HL-60/S4 treated with retinoic acid at 250 ng/mL for 4 days and 3 days (cell line): Measurements from ENCODE around the gene ASCL2.

Experiments used
- in situ Hi-C: fragments of 300-500 bp; cut with MboI; formaldehyde crosslinking; loops from 2 replicates; pipeline ENCODE4 v1.7.0; 2022; ENCODE audit warnings: low sequenced_read_pairs

Gene ASCL2

DNA sequence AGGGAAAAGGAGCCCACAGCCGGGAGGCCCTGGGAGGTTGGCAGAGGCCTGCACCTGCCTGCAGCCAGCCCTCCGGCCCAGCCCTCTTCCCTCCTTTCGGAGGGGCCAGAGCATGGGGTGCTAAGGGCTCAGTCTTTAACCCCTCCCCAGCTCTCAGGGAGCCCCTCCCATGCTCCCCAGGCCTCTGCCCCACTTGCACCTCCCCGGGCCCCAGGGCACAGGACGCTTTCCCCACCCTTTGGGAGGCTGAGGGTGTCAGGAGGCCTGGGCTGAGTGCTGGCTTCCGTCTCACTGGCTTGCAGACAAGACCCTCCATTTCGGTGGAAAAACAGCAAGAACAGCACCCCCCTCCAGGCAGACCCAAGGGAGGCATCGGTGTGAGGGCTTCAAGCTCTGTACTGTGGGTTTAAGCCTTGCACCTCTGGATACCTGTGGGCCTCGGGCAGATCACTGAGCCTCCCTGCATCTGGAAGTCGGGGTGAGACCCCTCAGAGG, 7.3 kb downstream of the ASCL2 start:
- in situ Hi-C loops, result no loop called here

DNA sequence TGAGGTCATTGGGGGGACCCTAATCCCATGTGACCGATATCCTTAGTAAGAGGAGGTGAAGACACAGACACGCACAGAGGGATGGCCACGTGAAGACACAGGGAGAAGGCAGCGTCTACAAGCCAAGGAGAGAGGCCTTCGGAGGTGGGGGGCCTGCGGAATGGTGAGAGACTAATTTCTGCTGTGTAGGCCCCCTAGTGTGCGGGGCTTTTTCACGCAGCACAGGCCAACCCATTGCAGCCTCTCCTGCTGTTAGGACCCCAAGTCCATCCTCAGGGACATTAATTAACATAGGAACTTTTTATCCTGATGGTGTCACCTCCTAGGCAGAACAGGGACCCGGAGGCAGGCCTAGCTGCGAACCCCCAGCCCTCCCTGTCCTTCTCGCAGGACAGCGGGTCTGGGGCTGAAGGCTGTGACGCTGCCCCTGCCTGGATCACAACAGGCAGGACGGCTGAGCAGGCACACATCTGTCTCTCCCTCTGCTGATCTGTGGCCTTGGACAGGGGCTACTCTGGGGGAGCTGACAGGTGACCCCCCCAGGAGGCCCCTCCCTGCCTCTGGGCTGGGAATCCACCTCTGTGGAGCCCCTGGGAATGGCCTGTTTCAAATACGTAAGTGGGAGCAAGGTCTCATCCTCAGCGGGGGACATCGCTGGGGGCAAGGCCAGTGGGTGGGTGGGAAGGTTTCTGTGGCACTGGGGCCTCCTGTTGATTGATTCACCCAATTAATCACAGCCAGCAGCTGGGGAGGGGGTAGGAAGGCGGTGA, 7.9 kb downstream of the ASCL2 start:
- in situ Hi-C loops, result no loop called here

DNA sequence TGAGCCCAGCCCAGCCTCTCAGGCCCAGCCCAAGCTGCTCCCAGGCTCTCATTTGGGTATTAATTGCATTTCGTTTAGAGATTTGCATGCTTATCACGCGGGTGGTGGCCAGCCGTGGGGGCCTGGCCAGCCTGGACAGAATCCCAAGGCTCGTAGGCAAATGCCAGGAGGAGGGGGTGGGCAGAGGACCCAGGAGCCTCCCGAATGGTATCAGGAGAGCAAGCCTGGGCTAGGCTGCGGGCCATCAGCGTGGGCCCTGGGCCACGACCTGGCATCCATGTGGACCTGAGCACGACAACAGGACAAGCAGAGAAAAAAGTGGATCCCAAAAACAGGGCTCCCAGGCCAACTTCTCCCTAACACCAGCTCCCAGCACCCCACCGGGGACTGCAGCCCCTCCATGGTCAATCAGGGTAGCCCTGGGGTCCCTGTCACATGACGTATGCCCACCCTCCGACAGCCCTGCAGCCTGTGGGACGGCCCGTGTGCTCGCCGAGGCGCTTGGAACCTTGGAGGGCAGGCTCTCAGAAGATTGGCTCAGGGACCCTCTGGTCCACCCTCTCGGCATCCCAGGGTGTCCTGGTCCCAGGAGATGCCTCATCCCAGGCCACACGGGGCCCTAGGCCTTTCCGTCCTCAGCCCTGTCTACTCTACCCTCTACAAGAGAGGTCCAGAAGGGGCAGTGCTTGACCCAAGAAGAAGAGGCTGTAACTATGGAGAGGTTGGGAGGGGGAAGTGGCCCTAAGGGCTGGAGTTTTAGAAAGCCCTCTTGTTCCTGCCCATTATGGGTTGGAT, 8.8 kb downstream of the ASCL2 start:
- in situ Hi-C loops, result no loop called here

DNA sequence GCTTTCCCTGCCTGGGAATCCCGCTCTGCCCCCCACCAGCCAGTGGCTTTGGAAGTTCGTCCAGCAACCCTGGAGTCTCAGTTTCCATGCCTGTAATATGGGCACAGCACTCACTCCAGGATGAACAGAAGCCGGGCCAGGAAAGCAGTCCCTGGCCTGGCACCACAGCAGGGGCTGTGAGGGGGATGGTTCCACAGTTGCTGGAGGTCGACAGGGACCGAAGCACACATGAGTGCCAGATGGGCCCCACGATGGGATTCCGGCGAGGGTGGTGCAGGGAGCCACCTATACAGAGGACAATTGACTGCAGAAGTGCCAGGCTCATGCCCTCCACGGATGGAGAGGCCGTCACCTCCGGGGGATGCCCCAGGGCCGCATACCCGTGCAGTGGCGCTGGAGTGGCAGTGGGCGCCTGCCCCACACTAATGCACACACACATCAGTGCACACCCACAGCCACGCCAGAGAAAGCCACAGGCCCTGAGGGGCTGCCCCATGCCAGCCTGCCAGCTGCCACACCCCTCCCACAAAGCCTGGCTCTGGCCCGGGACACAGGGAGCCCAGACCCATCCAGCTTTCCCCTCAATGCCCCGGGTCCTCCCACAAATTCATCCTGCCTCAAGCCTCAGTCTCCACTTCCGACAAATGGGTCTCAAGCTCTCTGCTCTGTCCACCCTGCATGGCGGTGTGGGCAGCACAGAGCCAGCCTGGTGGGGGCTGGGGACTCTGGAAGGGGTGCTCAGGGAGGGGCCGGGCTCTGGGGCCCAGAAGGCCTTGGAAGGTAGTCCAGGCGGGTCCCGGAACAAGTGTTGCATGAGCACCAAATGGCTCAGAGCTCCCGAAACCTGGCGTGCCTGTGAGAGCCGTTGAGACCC, 9.7 kb downstream of the ASCL2 start:
- in situ Hi-C loops, result no loop called here

DNA sequence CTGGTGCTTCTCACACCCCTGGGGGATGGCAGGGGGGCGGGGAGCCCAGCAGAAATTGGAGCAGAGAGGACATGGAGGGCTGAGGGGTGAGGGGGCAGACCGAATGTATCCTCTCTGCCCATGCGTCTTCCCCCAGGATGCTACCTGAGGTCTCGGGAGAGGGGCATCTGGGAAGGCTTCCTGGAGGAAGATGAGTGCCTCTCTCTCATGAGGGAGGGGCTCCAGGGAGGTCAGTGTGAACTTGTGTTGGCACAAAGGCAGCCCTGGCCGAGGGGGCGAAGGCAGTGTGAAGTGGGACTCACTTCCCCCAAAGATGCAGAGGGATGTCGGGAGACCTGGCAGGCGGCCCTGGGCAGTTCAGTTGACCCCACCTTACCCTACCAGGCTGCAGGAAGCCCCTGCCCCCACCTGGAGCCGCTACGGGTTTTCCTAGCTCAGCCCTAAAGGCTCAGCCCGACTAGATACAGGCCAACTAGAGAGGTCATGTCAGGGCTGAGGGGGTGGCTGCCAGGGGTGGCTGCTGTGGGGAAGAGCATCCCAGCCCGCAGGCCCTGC, 10.4 kb downstream of the ASCL2 start:
- in situ Hi-C loops, result no loop called here

DNA sequence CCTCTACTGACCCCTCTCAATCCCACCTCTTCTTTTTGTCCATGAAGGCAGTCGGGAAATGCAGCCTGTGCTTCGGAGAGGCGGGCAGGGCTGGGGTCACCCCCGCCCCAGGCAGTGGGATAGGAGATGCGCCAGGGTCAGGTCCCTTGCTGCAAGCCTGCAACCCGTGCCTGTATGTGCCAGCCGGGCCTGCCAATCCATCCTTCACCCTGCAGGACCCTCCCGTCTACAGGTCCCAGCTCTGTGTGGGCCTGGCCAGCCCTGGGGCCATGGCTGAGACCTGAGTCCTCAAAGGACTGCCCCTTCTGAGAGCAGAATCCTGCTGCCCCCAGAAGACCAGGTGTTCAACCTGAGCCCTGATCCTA, 10.9 kb downstream of the ASCL2 start:
- in situ Hi-C loops, result no loop called here

DNA sequence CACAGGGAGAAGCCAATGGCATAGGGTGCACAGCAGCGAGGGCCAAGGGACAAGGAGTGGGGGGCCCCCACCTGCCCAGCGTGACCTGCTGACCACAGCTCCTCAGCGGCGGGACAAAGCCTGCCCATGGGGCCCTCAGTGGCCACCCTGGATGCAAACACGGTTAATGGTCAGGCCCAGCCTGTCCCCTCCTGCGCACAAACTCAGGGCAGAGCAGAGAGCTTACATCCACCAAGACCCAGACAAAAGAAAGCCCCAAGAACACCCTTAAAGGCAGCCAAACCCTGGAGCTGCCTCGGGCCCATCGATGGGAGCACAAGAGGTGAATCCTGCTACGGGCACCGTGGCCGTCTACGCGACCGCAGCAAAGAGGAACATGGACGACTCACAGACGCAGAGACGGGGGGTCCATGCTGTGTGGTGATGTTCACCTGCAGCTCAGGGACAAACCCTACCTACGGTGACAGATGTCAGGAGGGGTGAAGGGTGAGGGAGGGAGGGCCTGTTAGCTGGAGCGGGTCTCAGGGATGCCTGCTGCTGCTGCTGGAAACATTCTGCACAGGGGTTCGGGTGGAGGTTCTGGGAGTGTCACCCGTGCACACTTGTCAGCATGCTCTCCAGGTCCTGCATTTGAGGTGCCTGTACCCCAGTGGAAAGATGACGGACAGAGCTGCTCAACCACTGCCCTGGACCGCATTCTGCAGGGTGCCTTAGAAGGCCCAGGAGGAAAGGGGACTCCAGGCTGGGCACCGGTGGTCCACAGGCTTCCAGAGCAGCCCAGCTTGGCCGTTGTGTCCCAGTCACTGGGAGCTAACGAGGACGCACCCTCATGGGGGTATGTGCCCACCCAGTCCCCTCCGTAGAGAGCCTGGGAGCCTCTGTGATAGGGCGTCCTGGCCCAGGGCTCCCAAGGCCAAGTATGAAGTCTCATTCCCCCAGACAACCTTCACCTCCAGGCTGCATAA, 11.6 kb downstream of the ASCL2 start:
- in situ Hi-C loops, result no loop called here

DNA sequence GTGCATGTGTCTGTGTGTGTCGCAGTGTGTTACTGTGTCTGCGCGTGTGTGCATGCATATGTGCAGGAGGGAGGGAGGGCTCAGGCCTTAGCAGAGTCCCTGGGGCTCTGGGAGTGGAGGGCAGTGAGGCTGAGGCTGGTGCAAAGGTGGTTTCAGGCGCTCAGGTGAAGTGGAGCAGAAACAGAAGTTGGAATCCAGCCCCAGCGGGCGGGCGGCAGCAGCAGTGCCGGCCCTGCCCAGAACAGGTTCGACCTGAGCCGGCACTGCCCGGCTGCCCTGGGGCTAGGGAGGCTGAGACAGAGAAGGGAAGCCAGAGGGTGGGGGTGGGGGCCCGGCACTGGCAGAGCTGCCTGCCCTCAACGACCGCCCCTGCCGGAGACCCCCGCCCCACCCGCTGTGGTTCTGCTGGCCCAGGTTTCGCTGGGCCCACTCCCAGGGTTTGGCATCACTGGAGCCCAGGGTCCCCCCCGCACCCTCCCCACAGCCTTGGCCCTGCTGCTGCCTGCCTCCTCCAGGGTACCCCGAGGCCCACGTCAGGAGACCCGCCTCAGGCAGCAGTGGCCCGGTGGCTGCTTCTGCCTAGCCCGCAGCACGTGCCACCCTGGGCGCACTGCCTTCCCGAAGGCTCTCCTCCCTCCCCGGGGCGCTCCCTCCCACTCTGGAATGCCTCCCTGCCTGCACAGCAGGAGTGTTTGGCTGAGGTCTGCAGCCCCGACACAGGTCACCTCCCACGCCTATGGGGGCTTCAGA, 13.3 kb downstream of the ASCL2 start:
- in situ Hi-C loops, result no loop called here

DNA sequence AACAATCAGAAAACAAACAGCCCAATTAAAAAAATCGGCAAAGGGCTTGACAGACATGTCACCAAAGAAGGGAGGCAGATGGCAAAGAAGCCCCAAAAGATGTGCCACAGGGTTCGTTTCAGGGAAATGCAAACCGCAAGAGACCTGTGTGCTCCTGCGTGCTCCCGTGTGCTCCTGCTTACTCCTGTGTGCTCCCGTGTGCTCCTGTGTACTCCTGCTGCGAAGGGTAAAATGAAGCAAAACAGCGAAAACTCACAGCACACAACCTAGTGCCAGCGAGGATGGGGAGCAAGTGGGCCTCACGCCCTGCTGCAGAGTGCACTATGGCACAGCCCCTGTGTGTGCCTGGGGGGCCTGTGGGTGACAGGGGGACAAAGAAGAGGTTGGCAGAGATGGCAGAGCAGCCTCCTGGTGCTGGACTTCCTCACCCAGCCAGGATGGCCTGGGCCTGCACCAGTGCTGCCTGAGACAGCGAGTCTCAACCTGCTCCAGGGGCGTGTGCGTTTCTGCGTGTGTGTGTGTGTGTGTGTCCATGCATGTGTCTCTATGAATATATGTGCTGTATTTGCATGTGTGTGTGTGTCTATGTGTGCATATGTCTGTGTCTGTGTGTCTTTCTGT, 14.0 kb downstream of the ASCL2 start:
- in situ Hi-C loops, result no loop called here

DNA sequence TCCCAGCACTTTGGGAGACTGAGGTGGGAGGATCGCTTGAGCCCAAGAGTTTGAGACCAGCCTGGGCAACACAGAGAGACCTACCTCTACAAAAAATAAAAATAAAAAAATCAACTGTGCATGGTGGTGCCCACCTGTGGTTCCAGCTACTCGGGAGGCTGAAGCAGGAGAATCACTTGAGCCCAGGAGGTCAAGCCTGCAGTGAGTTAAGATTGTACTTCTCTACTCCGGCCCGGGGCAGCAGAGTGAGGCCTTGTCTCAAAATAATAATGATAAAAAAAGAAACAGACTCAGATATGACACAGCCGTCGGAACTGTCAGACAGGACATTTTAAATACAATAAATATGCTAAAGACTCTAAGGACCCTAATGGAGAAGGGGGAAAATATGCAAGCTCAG, 18.4 kb downstream of the ASCL2 start:
- in situ Hi-C loops, result no loop called here

DNA sequence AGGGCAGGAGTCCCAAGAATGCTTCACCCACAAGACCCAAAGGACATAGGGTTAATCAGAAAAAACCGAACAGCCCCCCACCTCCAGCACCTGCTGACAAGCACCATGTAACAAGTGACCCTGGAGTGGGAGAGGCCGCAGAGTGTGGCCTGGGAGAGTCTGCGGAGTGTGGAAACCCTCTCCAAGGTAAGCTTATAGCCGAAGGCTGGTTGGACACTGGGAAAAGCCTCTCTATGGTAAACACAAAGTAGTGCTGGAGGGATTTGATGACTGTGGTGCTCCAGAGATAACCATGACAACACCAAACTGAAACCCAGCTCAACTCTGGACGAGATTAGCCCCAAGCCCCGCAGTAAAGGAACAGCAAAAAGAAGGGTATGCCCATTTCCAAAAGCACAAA, 19.2 kb downstream of the ASCL2 start:
- in situ Hi-C loops, result no loop called here

DNA sequence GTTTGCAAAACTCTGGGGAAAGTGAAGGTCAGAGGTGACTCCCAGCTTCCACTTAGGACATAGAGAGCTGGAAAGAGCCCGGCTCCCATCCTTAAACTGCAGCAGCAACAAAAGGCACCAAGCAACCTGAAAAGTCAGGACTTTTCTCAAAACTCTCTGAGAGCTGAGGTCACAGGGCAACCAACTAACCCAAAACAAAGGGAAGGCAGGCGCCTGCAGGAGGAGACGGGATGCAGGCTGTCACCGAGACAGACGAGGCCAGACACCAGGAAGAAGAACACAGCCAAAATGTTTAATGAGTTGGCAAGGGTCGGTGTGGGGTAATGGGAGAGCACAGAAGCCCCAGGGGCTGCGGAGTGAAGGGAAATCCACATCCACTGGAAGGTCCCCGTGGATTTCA, 19.9 kb downstream of the ASCL2 start:
- in situ Hi-C loops, result no loop called here

DNA sequence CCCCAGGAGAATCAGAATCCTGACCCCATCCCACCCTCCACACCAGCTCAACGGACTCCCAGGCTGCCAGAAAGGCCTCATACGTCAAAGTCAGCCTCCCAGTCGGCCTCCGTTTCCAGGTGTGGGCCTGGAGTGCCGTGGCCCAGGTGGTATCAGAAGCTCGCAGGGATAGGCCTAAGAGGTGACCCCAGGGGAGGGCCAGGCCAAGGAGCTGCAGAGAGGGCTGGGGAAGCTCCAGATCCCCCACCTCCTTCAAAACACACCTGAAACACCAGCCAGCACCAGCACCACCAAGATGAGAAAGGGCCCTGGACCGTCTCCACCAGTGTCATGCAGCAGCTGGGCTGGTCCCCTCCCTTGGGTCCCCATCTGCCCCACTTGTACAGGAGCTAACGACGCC, 20.3 kb downstream of the ASCL2 start:
- in situ Hi-C loops, result no loop called here

DNA sequence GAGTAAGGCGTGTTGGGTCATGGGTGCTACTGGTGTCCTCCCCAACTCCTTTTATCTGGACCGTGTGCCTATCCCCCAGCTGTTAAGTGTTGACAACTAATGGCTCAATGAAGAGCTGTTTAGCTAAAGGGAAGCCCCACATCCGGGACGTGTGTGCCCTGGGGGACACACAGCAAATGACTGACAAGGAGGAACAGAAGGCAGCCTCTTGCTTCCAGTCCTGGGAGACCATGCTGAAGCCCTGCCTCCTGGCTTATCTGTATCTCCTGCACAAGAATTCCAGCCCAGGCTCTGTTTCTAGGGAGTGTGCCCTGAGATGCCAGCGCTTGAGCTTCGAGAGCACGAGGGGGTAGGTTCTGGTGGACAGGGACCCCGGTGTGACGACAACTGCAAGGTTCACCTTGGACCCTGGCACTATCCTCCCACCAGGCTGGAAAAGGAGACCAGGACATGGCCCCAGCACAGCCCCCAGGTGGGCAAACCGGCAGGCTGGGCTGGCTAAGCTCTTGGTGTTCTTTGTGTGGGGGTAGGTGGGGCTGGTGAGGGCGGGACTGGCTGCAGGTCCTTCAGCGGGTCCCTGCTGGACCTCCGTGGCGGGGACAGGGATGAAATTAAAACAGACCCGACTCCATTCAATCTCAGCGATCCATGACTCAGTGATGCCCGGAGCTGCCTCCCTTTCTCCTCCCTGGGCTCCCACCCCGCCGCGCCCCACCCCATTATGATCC, 21.0 kb downstream of the ASCL2 start:
- in situ Hi-C loops, result no loop called here

DNA sequence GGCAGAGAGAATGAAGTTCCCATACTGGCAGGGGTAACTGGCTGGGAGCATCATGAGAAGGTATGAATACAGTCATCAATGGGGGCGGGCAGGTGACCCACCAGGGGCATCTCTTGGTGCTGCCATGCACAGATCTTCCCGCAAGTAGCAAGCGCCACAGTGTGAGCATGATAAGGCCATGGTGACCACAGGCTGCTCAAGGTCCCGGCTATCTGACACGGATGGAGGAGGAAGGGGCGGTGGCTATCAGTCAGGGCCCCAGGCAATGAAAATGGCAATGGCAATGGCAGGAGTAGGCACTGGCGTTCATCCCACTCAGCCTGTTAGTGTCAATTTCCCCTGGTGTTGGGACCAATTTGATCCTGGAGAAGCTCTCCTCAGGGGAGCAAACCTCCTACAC, 21.6 kb downstream of the ASCL2 start:
- in situ Hi-C loops, result no loop called here

DNA sequence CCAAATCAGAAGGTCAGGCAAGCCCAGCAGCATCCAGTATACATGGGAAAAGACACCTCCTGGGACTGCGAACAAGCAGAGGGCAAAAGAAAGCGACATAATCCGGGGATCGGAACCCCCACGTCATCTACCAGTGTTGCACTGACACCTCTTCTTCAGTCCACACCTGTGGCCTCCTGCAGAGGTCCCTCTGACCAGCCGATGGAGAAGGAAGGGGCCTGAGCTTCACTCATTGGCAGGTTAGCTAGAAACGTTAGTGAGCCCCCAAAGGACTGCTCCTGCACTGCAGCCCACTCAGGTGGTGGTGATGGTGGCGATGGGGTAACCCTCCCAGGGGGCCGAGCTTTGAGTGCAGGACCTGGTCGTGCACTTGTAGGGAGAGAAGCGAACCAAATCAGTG, 22.1 kb downstream of the ASCL2 start:
- in situ Hi-C loops, result no loop called here

DNA sequence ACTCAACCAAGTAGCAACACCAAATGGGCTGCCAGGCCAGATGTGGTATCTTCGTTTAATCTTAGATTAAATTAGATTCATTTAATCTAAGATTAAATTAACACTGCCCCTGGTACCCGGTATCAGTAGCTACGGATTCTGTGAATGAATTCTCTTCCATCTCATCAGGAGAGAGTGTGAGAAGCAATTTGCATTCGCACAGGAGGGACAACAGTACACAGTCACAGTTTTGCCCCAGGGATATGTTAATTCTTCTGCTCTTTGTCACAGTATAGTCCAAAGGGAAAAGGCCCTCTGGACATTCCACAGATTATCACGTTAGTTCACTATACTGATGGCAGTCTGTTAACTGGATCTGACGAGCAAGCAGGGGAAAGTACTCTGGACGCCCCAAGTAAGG, 22.9 kb downstream of the ASCL2 start:
- in situ Hi-C loops, result no loop called here

DNA sequence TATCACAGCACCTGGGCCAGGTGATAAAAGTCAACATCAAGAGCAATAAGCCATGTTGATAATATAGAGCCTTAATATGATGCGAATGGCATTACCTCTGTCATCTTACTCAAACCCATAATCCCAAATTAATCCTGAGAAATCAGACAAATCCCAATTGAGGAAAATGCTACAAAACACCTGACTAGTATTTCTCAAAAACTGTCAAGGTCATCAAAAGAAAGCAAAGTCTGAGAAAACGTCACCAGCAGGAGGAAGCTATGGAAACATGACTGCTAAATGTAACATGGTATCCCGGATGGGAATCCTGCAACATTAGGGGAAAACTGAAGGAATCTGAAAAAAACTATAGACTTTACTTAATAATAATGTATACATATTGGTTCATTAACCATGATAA, 29.6 kb downstream of the ASCL2 start:
- in situ Hi-C loops, result no loop called here
